HG03558 (cell line): ENCODE data around the gene CCDC82.

ENCODE experiments used
- ATAC-seq: cut with Tn5 transposase; IDR thresholded peaks from one replicate; pipeline ENCODE4 v1.9.1; 2021; ENCODE audit warnings: moderate number of reproducible peaks; ENCODE audit not compliant: unreplicated experiment; ENCODE audit errors: extremely low read depth

Gene CCDC82

DNA sequence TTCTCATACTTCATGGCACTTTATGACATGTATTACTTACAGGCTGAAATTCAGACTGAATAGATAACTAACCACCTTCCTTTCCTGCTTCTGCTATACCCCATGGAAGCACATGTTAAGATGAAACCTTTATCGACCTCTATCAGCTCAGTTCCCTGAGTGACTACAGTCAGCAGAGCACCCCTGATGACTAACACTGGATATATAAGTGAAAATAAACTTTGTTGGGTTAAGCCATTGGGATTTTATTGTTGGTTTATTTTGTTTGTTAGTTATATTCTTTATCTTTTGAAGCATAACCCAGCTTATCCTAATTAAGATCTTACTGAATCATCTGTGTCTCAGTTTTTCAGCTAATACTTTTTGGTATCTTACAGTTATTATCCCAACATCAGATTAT lies 23.7 kb downstream of the CCDC82 start:
- ATAC-seq = no peak

DNA sequence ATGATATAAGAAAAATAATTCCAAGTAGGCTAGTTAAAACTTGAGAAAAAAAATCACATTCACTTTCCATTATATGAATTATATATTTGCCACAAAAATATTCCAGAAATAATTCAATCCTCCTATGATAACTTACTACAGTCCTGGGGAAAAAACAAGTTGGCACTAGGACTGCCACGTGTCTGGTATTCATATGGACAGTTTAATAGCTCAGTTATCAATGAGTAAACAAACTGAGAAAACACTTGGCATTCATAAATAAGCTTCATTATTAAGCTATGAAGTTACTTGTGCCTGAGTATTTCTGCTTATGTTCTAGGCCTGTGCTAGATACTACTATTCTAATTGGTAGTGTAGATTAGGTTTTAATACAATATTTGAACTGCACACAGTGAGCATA lies 24.2 kb downstream of the CCDC82 start:
- no peak for ATAC-seq

DNA sequence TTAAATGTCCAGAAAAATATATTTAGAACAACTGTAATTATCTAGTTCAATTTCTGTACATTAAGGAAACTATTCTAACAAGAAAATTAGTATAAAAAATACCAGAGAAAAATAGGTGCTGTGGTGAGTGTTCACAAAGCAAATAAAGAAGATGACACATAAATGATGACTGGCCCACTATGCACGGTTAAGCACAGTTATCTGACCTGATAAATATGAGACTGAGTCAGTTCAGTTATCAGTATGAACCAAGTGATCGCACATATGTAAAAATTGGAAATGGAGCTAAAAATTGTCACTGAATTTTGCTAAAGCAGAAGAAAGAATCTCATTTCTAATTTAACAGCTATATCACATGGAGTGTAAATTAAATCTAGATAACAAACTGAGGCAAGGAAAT lies 27.9 kb downstream of the CCDC82 start:
- ATAC-seq = no peak

DNA sequence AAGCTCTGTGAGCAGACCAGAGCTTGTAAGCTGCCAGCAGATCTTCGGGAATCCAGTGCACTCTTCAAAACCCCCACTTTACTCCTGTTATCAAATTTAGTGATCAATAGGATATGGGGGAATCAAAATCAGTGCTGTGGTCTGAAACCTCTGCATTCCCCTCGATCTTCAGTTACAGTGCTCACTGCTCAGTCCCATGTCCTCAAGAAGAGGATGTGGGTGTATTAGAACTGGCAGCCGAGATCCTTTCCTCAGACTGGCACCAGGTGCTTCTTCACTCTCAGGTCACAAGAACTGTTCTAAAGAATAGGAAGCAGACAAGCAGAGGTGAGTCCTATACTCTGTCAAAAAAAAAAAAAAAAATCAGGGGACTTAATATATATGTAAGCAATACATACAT lies 31.4 kb downstream of the CCDC82 start:
- no peak for ATAC-seq

DNA sequence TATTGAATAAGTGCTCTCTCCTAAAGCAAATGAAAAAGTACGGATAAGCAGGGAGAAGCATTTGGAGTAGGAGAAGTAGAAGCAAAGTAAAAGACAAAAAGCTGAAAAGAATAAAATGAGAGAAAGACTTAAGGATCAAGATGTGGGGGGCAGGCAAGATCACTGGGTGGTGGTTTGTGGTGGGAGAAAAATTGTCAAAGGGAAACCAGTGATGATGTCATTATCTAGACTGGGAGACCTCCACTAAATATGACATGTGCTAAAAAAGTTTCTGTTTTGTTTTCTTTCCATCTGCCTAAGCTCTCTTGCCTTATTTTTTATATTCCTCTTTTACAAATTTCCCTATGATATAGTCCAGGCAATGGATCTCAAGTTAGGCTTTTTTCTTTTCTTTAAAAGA lies 31.9 kb downstream of the CCDC82 start:
- no peak for ATAC-seq

DNA sequence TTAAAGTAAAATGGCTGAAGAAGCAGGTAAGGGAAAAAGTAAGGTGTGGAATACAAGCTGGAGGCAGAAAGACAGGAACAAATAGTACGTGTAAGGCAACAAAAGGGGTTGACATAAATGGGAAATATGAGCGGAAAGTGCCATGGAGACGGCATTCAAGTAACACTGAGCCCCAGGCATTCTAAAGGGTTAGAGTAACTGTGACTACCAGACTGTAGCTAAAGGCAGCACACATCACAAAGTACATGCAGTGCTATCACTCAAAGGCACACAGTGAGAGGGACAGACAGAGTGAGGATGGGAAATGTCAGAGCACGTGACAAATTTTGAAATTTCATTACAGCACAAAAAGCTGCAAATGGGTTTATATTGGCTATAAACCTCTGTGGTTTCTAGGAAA lies 32.9 kb downstream of the CCDC82 start:
- no peak for ATAC-seq

DNA sequence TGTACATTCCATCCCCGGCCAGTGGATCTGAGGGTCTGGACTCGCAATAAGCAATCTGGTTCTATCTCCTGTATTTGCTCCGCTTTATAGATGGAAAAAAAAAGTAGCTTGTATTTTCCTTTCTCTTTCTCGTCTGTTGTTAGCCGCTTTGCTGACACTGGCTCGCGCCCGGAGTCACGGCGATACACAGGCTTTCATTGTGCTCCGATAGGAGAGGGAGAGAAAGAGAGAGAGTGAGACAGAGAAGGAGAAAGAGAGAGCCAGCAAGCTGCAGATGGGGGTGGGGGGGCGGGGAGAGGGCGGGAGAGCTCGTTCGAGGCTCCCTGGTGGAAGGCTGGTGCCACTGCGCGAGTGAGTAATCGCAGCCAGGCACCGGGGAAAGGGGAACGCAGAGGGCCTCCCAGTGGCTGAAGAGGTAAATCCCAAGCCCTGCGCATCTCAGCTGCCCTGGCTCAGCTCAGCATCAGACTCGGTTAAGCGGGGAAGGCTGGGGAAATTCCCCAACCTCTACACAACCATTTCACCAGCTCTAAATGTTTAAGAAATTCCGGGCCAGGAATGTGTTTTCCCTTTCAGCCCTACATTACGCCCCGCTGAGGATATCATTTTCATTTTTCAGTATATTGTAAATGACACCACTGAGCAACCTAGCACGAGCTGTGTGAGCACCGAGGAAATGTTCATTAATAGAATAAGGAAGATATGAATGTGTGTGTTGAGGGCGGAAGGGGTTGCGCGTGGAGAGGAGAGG lies 46.6 kb downstream of the CCDC82 start, which contains the start of gene MAML2:
TSS of gene MAML2 (minus strand) at position 235 of the 751 bp plus-strand sequence. CDS start 1,300 bp downstream, outside the sequence.
- ATAC-seq = peak; percentile 80

DNA sequence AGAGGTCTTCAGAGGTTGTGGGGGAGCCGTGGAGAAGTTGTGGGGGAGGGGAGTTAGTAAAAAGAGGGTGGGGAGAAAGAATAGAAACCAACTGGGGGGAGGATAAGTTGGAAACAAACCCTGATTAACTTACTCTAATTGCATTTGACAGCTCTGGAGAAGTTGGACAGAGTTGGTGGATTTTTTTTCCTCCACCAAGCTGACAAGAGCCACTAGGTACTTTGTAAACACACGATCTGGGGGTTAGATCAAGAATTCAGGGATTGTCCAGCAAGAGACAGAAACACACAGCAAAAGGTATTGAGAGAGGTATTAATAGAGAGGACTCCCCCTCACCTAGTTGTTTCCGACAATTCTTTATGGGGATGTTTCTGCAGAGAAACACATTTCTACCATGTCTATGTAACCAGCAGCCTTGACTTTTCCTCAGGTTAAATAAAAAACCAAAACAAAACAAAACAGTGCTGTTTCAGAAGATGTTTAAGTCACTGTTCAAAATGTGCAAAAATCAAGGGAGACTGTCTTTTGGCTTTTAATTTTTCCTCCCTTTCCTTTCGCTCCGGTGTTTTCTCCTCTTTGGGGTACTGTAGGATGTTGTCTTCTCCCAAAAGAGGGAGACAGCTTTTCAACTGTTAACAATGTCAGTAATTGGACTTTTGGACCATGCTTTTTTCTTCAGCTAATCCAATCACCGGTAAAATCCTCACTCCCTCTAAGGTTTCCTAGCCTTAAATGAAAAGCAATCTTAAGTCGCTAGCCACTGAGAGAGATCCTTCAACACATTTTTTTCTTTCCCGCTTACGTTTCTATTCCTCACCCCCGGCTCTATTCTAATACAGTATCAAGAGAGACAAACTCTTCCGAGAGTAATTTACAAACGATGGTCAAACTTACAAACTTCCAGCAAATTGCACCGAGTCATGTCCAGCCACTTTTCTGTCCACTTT lies 47.4 kb downstream of the CCDC82 start:
- ATAC-seq = no peak

DNA sequence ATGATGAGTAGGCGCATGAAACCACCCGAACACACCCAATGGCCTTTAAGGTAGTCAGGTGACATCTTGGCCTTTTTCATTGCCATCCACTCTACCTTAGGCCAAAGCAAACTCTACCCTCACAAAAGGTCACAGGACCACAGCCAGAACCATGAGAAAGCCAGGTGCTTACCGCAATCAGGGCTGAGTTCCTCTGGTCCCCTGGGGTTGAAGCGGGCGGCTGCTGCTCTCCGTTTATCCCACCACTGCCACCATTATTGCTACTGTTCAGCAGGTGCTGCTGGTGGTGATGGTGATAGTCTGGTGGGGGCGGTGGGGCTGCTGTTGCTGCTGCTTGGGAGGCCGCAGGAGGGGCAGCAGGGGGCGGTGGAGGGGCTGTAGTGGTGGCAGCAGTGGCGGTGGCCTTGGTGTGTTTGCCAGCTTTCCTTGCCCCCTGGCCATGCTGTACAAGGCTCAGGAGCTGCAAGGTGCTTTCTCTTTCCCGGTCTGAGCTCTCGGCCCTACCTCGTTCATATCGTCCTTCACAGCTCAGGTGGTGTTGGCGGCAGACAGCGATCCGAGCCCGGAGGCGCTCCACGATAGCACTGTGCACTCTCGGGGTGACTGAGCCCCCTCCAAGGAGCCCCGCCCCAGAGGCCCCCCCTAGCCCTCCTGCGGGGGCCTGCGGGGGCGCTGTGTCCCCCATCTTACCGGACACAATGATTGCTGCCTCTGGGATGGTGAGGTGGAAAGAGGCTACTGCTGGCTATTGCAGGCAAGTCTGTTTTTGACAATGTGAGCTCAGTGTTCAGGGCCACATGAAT lies 48.3 kb downstream of the CCDC82 start:
- ATAC-seq = peak; percentile 18

DNA sequence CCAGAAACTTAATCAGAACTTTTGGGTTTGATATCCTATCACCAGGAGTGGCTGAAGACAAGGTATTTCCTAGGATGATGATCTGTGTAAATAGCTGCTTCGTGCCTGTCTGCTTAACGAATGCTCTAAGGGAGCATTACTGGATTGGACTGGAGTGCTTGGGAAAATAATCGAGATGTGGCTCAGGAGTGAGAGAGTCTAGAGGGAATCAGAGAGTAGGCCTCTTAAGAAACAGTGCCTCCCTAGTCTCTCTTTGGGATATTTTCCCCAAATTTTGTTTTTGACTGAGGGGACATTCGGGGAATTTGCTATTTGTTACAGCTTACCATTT lies 49.2 kb downstream of the CCDC82 start:
- no peak for ATAC-seq

DNA sequence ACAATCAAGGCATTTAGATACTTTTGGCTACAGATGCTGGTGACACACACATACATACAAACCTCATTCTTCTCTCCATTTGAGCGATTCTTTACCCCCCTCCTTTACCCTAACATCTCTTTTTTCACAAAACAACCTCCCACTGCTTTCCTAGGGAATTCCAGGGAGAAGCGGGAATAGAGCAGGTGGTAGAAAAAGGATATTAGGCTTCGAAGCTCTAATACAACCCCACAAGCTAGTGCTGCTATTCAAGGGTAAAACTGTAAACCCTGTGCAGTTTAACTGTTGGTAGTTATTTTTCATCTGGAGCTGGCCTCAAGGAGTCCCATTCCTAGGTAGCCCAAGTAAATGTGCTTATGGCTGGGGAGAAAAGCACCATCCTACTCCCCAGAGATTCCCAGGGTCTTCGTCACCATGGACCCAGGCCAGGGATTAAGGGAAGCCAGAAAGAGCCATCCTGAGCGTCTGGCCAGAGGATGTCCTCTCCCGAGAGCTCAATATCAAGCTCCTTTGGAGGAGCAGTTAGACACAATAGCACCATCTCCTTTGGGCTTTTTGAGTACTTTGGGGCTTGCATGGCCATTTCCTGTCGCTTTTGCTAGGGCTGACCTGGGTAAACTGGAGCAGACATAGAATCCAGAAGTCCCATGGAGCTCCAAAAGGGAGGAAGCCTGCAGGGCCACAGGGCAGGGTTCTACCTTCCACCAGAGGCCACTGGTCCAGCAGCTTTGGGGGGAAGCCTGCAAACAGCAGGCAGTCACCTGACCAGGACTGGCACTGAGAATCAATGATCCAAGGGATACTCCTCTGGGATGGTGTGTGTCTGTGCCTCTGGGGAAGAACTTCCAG lies 49.8 kb downstream of the CCDC82 start:
- no peak for ATAC-seq

DNA sequence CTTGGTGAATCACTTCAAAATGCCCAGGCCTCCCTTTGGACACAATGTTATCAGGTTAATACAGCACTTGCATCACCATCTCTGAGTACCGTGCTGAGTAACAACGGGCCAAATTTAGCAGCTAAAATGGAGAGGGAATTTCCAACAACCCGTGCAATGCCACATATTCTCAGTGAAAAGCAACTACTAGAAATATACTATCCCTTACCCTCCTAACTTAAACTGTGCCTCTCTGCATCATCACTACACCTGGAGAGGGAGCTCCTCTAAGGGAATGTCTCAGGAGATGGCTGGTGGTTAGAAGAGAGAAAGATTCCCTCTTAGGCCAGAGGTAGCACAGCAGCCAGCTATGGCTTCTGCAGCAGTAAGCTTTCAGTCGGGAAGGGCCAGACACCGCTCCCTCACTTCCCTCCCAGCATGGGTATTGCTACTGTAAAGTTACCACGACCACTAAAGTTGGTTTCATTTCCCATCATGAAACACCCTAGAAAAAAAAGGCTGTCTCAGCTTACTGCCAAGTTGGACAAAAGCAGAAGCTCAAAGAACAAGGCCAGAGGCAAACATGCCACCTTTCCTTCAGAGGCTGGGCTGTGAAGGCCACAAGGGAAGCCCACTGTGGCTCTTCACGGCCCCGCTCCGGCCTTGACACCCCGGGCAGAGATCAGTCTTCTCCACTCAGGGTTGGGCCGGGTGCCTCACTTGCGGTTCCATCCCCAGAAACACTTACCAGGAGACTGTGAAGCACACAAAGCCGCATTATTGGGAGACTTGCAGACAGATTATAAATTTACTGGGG lies 50.6 kb downstream of the CCDC82 start:
- ATAC-seq = peak; percentile 23

DNA sequence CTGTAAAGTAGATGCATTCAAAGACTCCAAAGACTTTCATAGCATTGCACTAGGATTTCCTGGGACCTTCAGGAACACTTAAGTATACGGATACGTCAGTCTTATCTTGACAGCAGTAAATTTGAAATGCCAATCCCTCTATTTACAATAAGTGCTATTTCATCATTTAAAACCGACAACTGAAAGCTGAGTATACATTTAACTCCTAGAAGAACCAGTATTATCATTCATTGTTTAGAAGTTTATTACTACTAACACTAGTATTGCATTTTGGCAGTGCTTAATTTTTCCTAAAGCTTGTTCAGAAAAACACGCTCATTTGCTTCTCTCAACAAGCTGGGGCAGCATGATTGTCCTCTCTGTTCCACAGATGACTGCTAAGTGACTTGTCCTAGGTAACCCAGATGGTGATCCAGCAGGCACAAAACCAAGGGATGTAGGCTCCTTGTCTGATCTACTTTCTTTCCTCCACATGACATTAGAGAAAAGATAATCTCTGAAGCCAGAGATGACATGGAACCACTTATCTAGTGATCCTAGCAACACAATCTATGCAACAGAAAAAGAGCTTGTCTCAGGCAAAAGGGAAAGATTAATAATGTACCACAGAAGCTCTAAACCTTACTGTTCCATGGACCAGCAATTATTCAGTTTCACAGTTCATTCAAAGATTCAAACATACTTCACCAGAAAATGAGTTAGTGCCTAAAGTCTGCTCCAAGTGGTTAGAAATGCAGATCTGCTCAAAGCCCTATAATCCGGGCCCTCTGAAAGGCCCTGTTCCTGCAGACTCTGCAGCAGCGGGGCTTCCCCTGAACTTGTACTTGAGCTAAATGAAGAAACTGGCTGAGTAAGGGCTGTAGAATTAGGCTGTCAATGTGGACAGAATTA lies 51.9 kb downstream of the CCDC82 start:
- ATAC-seq = peak; percentile 34

DNA sequence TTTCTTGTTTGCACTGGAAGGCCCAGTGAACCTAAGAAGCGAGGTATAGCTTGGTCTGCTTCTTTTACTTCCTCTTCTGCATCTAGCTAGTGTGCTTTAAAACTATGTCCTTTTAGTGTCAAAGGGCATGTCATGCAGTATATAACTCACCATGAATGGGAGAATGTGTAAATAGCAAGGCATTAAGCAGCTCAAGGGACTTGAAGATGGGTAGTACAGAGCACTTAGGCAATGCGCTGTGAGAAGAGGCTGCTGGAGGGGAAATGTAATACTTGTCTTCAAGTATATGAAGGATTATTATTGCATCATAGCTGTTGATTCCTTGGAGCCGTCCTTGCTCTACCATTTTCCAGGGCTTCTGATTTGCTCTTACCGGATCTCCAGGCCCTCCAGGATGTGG lies 54.3 kb downstream of the CCDC82 start:
- ATAC-seq = no peak

DNA sequence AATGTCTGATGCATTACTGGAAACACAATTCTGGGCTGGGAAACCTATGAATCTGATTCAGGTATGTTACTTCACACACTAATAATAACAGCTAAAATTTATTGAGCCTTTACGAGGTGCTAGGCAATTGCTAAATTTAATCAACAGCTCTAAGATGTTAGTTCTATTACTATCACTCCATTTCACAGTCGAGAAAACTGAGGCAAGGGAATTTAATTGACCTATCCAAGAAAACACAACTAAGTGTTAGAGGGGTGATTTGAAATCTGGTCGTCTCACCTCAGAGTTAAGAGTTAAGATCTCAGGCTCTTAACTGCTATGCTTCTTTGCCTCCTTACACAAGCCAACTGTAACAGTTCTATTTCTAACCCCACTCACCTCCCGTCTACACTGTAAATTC lies 55.5 kb downstream of the CCDC82 start:
- no peak for ATAC-seq

DNA sequence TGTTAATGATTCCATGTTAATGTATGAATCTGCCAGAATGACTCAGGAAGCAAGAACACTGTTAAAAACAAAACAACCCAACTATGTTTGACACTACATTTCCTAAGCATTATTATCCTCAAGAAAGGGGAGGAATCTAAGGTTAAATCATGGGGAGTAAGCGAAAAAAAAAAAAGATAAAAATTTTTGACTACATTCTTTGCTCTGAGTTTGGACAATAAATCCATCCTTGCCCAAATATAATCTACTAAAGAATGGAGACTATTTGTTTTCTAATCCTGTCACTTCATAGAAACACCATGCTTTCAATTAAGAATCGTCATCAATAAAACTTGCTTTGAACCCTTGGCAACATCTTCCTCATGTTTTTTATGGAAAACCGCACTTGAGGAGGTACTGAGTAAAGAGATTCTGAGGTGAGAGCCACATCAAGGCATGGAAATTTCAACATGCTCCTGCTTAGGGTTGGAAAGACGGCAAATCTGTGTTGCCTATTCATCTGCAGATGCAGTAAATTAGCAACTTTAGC lies 56.5 kb downstream of the CCDC82 start:
- no peak for ATAC-seq

DNA sequence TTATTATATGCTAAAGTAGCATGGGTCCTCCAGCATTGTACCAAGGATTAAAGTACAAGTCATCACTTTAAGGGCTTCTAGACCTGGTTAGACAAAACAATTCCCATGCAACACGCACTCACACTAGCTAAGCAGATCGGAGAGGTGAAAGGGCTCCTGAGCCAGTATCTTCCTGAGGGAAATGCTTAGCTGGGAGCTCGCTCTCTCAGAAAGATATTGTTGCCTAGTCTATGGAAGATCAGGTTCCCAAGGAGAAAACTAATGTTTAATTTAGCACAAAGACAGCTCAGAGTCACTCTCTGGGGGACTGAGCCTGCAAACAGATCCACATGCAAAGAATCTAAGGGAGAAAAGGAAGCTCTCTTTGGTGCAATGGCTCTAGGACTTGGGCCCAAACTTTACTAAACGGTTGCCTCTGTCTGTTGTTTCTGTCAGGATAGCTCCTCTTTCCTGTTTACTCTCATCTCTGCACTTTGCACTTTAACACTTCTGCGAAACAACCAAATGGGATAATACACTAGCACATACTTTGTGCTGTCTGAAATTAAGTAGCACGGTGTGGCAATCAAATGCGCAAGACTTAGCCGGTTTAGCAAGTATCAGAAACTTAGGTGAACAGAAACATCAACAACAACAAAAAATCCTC lies 57.5 kb downstream of the CCDC82 start:
- no peak for ATAC-seq
